HEK293T (cell line): ENCODE data around the gene ACER1.

Experiments
- ARNT ChIP-seq: fragments of 450-650 bp; IDR thresholded peaks from 2 replicates; pipeline ENCODE4 v1.6.1; 2017; ENCODE audit warnings: mild to moderate bottlenecking
- BHLHE40 ChIP-seq: fragments of 450-650 bp; IDR thresholded peaks from 2 replicates; pipeline ENCODE4 v1.6.1; 2016; ENCODE audit warnings: mild to moderate bottlenecking, moderate library complexity, borderline replicate concordance
- FOXM1 ChIP-seq: fragments of 450-650 bp; IDR thresholded peaks from 2 replicates; pipeline ENCODE4 v1.6.1; 2017; ENCODE audit warnings: mild to moderate bottlenecking, borderline replicate concordance
- SP1 ChIP-seq: fragments of 450-650 bp; IDR thresholded peaks from 2 replicates; pipeline ENCODE4 v1.6.1; 2017
- SUZ12 ChIP-seq: fragments of 450-650 bp; IDR thresholded peaks from 2 replicates; pipeline ENCODE4 v1.6.1; 2016; ENCODE audit warnings: mild to moderate bottlenecking
- TF ChIP-seq, protein P1 (sequence below): fragments of 450-650 bp; IDR thresholded peaks from 2 replicates; pipeline ENCODE4 v1.6.1; 2016

DNA sequence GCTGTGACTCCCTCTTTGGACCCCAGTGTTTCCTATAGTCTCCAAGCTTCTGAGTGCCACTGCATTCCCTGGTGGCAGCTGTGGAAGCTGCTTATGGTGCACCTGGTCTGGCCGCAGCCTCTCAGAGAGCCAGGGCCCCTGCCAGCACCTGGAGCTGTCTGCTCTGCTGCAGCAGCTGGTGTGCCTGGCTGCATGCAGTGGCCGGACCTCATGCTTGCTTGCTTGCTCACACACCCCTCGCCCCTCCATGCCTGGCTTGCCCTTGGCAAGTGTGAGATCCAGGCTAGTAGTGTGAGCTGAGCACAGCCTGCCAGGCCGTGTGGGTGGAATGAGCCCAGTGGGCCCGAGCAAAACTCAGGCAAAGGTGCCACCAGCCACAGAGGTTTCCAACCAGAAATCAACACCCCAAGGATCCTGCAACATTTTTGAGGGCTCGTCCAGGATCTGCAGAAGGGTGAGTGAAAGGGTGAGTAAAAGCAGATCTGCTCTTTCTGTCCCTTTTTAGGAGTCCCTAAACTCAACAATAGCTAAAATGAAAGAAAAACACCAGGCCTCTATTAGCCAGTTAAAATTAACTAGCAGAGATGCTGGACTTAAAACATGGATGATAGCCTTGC, 46.0 kb downstream of the ACER1 start:
- TF ChIP-seq SP1 (no peak), SUZ12 (no peak), FOXM1 (no peak), BHLHE40 (no peak), ARNT (no peak)
- TF ChIP-seq, protein P1, sequence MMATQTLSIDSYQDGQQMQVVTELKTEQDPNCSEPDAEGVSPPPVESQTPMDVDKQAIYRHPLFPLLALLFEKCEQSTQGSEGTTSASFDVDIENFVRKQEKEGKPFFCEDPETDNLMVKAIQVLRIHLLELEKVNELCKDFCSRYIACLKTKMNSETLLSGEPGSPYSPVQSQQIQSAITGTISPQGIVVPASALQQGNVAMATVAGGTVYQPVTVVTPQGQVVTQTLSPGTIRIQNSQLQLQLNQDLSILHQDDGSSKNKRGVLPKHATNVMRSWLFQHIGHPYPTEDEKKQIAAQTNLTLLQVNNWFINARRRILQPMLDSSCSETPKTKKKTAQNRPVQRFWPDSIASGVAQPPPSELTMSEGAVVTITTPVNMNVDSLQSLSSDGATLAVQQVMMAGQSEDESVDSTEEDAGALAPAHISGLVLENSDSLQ: no peak
